Sigmoid colon (tissue), 4 donors: ENCODE results near the gene MIXL1.

Source experiments
- POLR2A ChIP-seq, 2 donors: fragments of 450-650 bp; IDR thresholded peaks; one replicate each; pipeline ENCODE4 v1.6.1; 2016; ENCODE audit warnings: antibody characterized with exemption in 2 of 2, mild to moderate bottlenecking in 2 of 2, moderate library complexity in 2 of 2
- POLR2AphosphoS5 ChIP-seq, 4 donors: sonication (generic); formaldehyde crosslinking; IDR thresholded peaks; one replicate each; pipeline ENCODE4 v1.6.1; 2017; ENCODE audit warnings: antibody characterized with exemption in 4 of 4

DNA sequence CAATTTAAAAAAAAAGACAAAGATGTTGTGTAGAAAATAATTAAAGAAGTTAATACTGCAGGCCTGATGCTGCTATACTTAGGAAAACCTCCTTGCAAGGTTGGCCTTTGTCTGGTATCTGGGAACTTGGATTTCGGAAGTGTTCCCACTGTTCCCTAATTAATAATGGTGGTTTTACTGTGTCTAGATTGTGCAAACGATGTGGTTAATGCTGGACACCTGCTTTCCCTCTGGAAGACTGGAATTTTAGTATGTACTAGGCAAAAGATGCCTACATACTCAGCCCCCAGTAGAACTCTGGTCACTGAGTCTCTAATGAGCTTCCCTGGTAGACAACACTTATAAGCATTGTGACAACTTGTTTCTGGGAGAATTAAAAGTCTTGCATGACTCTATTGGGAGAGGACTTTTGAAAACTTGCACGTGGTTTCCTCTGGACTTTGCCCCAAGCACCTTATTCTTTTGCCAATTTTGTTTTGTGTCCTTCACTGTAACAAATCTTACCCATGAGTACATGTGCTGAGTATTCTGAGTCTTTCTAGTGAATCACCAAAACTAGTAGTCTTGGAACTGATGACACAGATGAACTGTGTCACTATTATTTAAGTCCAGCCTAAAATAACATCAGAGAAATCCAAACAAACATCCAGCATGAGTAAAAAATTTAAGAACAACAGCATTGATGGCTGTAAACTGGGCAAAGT lies 45.1 kb downstream of the MIXL1 start:
- TF ChIP-seq POLR2A (IDR thresholded peaks at IDR 0.05): no peak
- TF ChIP-seq POLR2AphosphoS5 (IDR thresholded peaks at IDR 0.05): no peak
